Raji (cell line): ENCODE data around the gene MSRB3.

Experiments
- POLR2A ChIP-seq: IDR thresholded peaks from 2 replicates; pipeline ENCODE4 v1.6.1; 2011; ENCODE audit warnings: low read depth, low read length, control low read depth; ENCODE audit not compliant: insufficient read depth

The MSRB3 gene

DNA sequence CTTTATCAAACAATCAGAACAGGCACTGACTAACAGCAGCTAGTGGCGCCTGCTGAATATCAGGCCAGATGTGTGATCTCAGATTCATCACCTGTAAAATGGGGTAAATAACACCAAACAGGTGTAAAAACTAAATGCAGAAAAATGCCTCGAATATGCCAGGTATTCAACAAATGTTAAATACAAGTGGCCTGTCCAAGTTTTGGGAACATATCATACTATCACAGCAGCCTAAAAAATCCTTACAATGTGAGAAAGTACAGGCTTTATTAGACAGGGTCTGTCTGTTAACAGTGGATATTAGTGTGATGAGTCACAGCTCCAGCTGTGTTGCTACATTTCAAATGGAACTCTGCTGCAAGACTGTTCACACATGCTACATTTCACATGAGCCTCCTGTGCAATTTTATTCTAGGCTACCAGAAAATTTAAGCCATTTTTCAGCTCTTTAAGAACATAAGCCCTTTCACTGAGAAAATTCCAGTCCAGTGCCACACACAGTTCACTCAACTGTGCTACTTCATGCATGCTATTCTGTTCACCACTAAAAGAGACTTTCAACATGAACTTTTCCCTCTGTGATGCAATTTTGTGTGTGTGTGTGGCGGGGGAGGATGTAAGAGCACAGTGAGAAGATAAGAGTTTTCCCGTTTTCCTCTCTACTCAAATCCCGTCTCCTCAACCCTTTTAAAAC, 56.7 kb downstream of the MSRB3 start:
- no peak for TF ChIP-seq POLR2A

DNA sequence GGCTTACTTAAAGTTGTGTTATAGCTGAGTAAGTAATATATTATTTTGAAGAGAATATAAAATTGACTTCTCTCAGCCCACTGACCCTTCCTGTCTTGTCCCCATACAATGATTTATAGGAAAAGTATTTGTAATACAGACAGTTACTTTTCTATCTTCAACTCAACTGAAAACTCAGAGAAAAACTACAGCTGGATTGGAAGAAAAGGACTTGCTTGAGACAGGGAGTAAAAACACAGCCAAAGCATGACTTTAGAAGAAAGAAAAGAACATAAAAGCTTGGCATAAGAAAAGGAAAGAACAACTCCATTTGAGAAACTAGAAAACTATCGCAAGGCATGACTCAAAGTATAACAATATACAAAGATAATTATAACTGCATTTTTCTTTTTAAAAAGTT, 57.5 kb downstream of the MSRB3 start:
- TF ChIP-seq POLR2A = no peak

GRCh38 chr12:65339161-65339560, 60.7 kb downstream of the MSRB3 start:
- no peak for TF ChIP-seq POLR2A

DNA sequence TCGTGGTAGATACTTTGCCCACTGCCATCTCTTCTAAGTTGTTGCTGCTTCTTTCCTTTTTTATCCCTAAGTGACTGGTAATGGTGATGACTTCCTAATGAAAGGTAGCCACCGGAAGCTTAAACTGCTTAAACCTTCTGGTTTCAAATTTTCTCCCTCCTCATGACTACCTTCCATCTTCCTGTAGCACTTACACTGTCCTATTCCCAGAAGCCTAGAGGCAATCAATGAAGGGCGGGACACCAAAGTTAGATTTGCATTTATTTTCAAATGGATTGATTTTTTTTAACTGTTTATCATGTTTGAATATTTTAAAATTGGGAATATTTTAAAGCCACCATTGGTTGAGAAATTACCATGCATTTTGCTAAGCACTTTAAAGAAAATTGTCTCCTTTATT, 64.7 kb downstream of the MSRB3 start:
- no peak for TF ChIP-seq POLR2A

GRCh38 chr12:65343801-65344200, 65.3 kb downstream of the MSRB3 start:
- no peak for TF ChIP-seq POLR2A

DNA sequence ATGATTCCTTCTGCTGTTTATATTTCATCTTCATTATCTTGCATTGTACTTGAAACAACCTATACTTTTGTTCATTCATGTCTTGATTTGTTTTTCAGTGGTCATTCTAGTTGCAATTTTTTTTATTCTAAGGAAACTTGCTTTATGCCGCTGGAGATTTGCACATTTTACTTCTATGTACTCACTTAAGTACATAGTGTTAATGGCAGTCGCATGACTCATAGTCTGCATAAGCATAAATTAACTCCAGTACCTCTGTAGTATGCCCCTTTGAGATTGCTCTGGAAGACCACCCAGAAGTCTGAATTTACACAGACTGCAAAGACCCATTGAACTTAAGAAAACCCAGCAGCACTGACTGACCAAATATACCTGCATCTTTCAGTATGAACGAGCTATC, 77.0 kb downstream of the MSRB3 start:
- no peak for TF ChIP-seq POLR2A

GRCh38 chr12:65362234-65363031, 84.0 kb downstream of the MSRB3 start:
- TF ChIP-seq POLR2A = no peak

- no peak for TF ChIP-seq POLR2A
Observed at GRCh38 chr12:65364046-65364445, 85.6 kb downstream of the MSRB3 start.

DNA sequence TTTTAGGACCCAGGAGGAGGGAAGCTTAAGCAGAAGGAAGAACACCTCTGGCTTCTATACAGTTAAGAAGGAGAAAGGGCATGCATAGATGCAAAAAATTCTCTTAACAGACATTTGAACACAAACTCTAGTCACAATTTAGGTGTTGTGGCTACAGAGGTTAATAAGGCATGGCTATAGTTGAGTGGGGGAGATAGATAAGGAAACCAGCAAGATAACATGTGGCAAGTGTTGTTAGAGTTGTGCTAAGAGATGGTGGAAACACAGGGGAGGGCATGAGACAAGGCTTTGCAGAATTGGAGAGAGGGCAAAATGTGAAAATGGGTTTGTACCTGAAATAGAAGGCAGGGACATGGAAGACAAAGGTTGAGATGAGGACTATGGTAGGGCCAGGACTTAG, 88.9 kb downstream of the MSRB3 start:
- TF ChIP-seq POLR2A = no peak

- no peak for TF ChIP-seq POLR2A
Observed at GRCh38 chr12:65368055-65368454, 89.6 kb downstream of the MSRB3 start.

DNA sequence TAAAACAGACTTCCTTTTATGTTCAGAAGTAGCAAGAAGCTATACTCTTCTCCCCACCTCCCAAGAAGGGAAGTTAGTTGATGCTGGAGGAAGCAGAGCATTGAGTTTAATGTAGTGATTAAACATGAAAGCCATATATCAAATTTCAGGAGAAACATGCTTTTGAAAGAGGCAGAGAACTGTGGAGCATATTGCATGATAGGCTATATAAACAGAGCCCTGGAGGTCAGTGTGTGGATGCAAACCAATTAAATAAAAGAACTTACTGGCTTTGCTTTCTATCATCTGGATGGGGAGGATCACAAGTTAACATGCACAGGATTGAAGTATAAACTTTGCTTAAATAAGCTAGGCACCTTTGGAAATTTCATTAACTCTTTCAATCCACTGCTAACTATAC, 94.1 kb downstream of the MSRB3 start:
- no peak for TF ChIP-seq POLR2A

GRCh38 chr12:65384240-65384639, 105.8 kb downstream of the MSRB3 start:
- TF ChIP-seq POLR2A = no peak

DNA sequence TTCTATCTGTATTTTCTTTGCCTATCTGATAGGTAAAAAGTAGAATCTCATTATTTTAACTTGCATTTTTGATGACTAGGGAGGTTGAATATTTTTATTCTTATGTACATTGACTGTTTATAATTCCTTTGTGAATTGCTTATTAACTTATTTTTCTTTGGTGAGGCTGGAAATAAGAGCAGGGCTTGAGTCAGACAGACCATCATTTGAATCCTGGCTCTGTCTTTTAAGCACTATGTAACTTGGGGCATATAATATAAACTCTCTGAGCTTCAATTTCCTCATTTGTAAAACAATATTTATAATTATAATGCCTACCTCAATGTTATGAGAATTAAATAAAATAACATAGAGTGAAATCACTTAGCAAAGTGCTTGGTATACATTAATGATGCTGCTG, 108.9 kb downstream of the MSRB3 start:
- TF ChIP-seq POLR2A = no peak

- no peak for TF ChIP-seq POLR2A
Observed at GRCh38 chr12:65389436-65389835, 111.0 kb downstream of the MSRB3 start.

DNA sequence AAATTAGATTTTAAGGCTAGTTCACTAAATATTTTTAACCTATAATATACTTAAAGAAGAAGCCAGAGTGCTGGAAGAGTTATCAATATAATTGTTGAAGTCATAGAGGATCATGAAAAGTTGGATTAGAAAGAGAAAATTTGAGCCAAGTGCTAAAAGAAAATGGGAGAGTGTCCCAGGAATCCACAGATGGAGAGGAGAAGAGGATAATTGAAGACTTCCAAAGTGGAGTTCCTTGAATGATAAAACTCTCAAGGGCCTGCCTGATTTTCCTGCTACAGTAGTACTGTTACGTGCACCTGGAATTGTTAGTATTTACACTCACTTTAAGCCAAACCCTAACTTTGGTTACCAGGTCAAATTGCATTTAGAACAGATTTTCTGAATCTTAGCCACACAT, 113.2 kb downstream of the MSRB3 start:
- TF ChIP-seq POLR2A = no peak

DNA sequence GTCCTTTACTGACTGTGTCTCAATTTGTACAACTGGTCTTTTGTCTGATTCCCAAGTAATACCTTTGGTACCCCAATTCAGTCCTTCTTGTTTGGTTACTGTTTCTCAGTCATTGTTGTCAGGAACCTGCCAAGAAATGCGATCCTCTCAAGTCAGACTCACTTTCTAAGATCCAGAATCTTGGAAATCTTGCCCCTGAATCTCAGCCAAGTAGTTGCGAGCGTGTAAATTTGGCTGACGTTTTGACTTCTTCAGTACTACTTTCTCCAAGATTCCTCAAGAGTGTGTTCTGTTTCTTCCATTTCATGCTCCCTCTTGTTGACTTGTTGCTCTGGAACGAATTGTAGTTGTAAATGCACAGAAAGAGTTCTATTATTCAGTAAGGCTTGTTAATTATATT, 114.0 kb downstream of the MSRB3 start:
- no peak for TF ChIP-seq POLR2A

GRCh38 chr12:65403188-65403587, 124.7 kb downstream of the MSRB3 start:
- no peak for TF ChIP-seq POLR2A

GRCh38 chr12:65407388-65408149, 129.1 kb downstream of the MSRB3 start:
- no peak for TF ChIP-seq POLR2A
